ENCODE measurements around the gene OTUD1.
"Not testable (repeated sequence)": the region's sequence is repeated elsewhere in the genome, so short reads cannot be mapped to it uniquely, and the experiment has no call there.

The OTUD1 gene

GRCh38 chr10:23438547-23439451, at the start of gene OTUD1:
TSS of gene OTUD1 (plus strand) at chr10:23439075. CDS start at chr10:23439458, 383 bp downstream.
- peak; percentile 94 for DNase-seq

GRCh38 chr10:23390408-23390807, 48.5 kb upstream of the OTUD1 start:
- not testable (repeated sequence) for DNase-seq

GRCh38 chr10:23390809-23391208, 48.1 kb upstream of the OTUD1 start:
- DNase-seq = no peak

GRCh38 chr10:23391821-23392220, 47.1 kb upstream of the OTUD1 start:
- no peak for DNase-seq

- DNase-seq = no peak
Measured at GRCh38 chr10:23395017-23395416, 43.9 kb upstream of the OTUD1 start.

GRCh38 chr10:23396695-23397094, 42.2 kb upstream of the OTUD1 start:
- no peak for DNase-seq

- DNase-seq = no peak
Measured at GRCh38 chr10:23399701-23400144, 39.2 kb upstream of the OTUD1 start.

GRCh38 chr10:23402856-23403255, 36.0 kb upstream of the OTUD1 start:
- DNase-seq = no peak

- no peak for DNase-seq
Measured at GRCh38 chr10:23403278-23403677, 35.6 kb upstream of the OTUD1 start.

- no peak for DNase-seq
Measured at GRCh38 chr10:23403719-23404118, 35.2 kb upstream of the OTUD1 start.

- no peak for DNase-seq
Measured at GRCh38 chr10:23404461-23404980, 34.4 kb upstream of the OTUD1 start.

GRCh38 chr10:23405540-23405939, 33.3 kb upstream of the OTUD1 start:
- DNase-seq = no peak

- DNase-seq = peak in 1 of 2 donors; percentile 6
Measured at GRCh38 chr10:23406409-23406808, 32.5 kb upstream of the OTUD1 start.

GRCh38 chr10:23408330-23408976, 30.4 kb upstream of the OTUD1 start:
- no peak for DNase-seq

GRCh38 chr10:23412223-23412622, 26.7 kb upstream of the OTUD1 start:
- peak; percentile 9 to 12 for DNase-seq

GRCh38 chr10:23413629-23414089, 25.2 kb upstream of the OTUD1 start:
- peak in 1 of 2 donors; percentile 9 for DNase-seq

- DNase-seq = no peak
Measured at GRCh38 chr10:23414658-23415057, 24.2 kb upstream of the OTUD1 start.

GRCh38 chr10:23417254-23417653, 21.6 kb upstream of the OTUD1 start:
- DNase-seq = no peak

- no peak for DNase-seq
Measured at GRCh38 chr10:23418051-23418681, 20.7 kb upstream of the OTUD1 start.

GRCh38 chr10:23419201-23419600, 19.7 kb upstream of the OTUD1 start:
- no peak for DNase-seq

- DNase-seq = no peak
Measured at GRCh38 chr10:23419655-23420329, 19.1 kb upstream of the OTUD1 start.

GRCh38 chr10:23421397-23421796, 17.5 kb upstream of the OTUD1 start:
- DNase-seq = no peak

GRCh38 chr10:23422003-23422411, 16.9 kb upstream of the OTUD1 start:
- no peak for DNase-seq

Data from CD4-positive, alpha-beta T cell treated with Interferon alpha-2 for 1 hour (primary cell).